Measurements from ENCODE around the gene SAMD8. TPM values are rescaled to one million over a fixed set of nuclear protein-coding genes. Genes with fewer than 3 reads are reported as not detected.

SAMD8 gene
- total RNA-seq, 1 experiment from 2014 or later: 23.6 TPM

DNA sequence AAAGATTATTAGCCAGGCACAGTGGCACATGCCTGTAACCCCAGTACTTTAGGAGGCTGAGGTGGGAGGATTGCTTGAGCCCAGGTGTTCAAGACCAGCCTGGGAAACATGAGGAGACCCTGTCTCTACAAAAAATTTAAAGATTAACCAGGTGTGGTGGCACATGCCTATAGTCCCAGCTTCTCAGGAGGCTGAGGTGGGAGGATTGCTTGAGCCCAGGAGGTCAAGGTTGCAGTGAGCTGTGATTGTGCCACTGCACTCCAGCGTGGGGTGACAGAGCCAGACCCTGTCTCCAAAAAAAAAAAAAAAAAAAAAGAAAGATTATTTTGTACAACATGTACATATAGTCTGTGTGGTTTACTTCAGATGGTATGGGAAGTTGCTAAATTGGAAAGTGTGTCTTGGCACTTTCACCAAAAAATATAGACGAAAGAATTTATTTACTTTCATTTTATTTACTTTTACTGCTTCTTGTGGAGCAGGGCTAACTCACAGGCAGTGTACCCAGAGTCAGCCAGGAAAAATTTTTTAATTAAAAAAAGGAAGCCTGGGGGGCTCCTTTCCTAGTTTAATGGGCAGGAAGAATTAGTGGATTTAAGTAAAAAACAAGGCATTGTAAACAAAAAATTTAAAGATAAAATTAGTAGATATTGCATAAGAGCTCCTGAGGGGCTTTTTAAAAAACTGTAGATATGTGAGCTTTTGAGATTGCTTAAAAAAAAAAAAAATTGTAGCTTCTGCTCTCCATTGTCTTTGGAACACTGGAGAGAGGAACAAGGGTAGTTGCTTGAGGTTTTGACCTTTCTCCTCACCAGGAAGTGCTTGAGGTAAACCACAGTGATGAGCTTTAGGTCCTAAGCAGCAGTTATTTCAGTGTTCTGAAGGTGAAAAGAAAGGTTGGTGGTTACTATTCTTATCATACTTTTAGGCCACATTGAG, 54.5 kb downstream of the SAMD8 start:
- H3K4me1 ChIP-seq (ENCODE audit: control insufficient read depth in 1 of 2, insufficient read depth in 2 of 2, low read length in 2 of 2): no peaks in the 10 kb centered on the region
- DNase-seq (ENCODE audit: low read depth, low spot score): no peak
- no peaks in the 10 kb centered on the region for H3K27me3 ChIP-seq (ENCODE audit: insufficient read depth, low read length)
- H4K20me1 ChIP-seq (ENCODE audit: insufficient read depth): no peaks in the 10 kb centered on the region
- intact Hi-C loops (cut with micrococcal nuclease): no loop called here
- ChIA-PET POLR2A (no interaction called here), CTCF (interaction anchor here (1.0 kb wide), 1 partner anchor 70 kb away, joined by 3 read pairs; the partner anchor contains the start of gene COMTD1), RAD21 (ENCODE audit: low non-redundant PET in 1 of 2, low total read pairs in 2 of 2, uncharacterized antibody in 2 of 2, unreplicated experiment in 2 of 2) (no interaction called here)
- no peak overlapping the region for H3K27ac ChIP-seq (ENCODE audit: low read depth, low read length)
- no peaks in the 10 kb centered on the region; a peak in 2 of 4 replicates for H3K36me3 ChIP-seq (ENCODE audit: control insufficient read depth in 1 of 2, insufficient read depth in 2 of 2, low read length in 2 of 2)
- no peak overlapping the region for H2AFZ ChIP-seq (ENCODE audit: low read depth, low read length, poor library complexity, severe bottlenecking)
- no TSS peak for BruUV-seq (replicated peaks)
- no peaks in the 10 kb centered on the region for H3K9me2 ChIP-seq (ENCODE audit: insufficient read depth)
- TF ChIP-seq, protein P1, sequence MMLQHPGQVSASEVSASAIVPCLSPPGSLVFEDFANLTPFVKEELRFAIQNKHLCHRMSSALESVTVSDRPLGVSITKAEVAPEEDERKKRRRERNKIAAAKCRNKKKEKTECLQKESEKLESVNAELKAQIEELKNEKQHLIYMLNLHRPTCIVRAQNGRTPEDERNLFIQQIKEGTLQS (IDR thresholded peaks at IDR 0.05): no peak
- TF ChIP-seq POLR2AphosphoS5 (IDR thresholded peaks at IDR 0.05; ENCODE audit: low read depth, low read length) (no peak), SIN3A (IDR thresholded peaks at IDR 0.05; ENCODE audit: low read depth) (no peak), CBX3 (IDR thresholded peaks at IDR 0.05; ENCODE audit: low read depth) (no peak), SRF (IDR thresholded peaks at IDR 0.05; ENCODE audit: low read depth) (no peak), CEBPB (IDR thresholded peaks at IDR 0.05; ENCODE audit: low read depth) (no peak), ZFX (IDR thresholded peaks at IDR 0.05) (no peak), EGR1 (IDR thresholded peaks at IDR 0.05; ENCODE audit: low read depth) (no peak), TCF7L2 (IDR thresholded peaks at IDR 0.05; ENCODE audit: borderline replicate concordance, extremely low read depth, insufficient read depth, insufficient read length) (no peak), JUND (IDR thresholded peaks at IDR 0.05) (no peak), RAD21 (IDR thresholded peaks at IDR 0.05; ENCODE audit: low read depth) (no peak), ZBTB33 (IDR thresholded peaks at IDR 0.05; ENCODE audit: extremely low read depth, insufficient replicate concordance, low read length) (no peak), ELF1 (IDR thresholded peaks at IDR 0.05; ENCODE audit: borderline replicate concordance, low read depth) (no peak), ZNF274 (IDR thresholded peaks at IDR 0.05; ENCODE audit: low read depth, low read length) (no peak)
- TF ChIP-seq, protein P2, sequence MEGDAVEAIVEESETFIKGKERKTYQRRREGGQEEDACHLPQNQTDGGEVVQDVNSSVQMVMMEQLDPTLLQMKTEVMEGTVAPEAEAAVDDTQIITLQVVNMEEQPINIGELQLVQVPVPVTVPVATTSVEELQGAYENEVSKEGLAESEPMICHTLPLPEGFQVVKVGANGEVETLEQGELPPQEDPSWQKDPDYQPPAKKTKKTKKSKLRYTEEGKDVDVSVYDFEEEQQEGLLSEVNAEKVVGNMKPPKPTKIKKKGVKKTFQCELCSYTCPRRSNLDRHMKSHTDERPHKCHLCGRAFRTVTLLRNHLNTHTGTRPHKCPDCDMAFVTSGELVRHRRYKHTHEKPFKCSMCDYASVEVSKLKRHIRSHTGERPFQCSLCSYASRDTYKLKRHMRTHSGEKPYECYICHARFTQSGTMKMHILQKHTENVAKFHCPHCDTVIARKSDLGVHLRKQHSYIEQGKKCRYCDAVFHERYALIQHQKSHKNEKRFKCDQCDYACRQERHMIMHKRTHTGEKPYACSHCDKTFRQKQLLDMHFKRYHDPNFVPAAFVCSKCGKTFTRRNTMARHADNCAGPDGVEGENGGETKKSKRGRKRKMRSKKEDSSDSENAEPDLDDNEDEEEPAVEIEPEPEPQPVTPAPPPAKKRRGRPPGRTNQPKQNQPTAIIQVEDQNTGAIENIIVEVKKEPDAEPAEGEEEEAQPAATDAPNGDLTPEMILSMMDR (IDR thresholded peaks at IDR 0.05 in 2 of 3, conservative IDR thresholded peaks at IDR 0.05 in 1 of 3; ENCODE audit: borderline replicate concordance in 1 of 3, insufficient read depth in 1 of 3, low read depth in 2 of 3, low read length in 2 of 3): no peak
- no peak overlapping the region for H3K4me3 ChIP-seq (replicated peaks in 1 of 2; ENCODE audit: low read depth in 1 of 2, low read length in 2 of 2)
- H3K9ac ChIP-seq (ENCODE audit: low read length): no peak overlapping the region
- peaks cover 5% of the 10 kb centered on the region; the same call in 1 of the 2 replicates for H3K79me2 ChIP-seq (ENCODE audit: insufficient read depth, low read length)
- H3K9me3 ChIP-seq (ENCODE audit: control insufficient read depth in 1 of 2, insufficient read depth in 1 of 2, low read depth in 1 of 2, low read length in 2 of 2): no peaks in the 10 kb centered on the region
- no peak overlapping the region for H3K4me2 ChIP-seq (ENCODE audit: low read length)
- ATAC-seq: no peak

Data from HCT116 (cell line).